Dendritic cell treated with granulocyte-macrophage colony-stimulating factor and Interleukin-4, amounts not matched to agents 40 ng/mL and 50 ng/mL, for 4 days (primary cell): ENCODE data around the gene LCT.
"Not testable (repeated sequence)": the region's sequence is repeated elsewhere in the genome, so short reads cannot be mapped to it uniquely, and the experiment has no call there.

Experiments used
- H3K27ac Mint-ChIP-seq: one replicate; pipeline ENCODE4 v1.8.0; 2022; ENCODE audit warnings: mild to moderate bottlenecking, mixed read lengths
- H3K27me3 Mint-ChIP-seq: one replicate; pipeline ENCODE4 v1.8.0; 2022; ENCODE audit warnings: mild to moderate bottlenecking, mixed read lengths
- H3K36me3 Mint-ChIP-seq: one replicate; pipeline ENCODE4 v1.8.0; 2022; ENCODE audit warnings: low read depth, mixed read lengths
- H3K4me1 Mint-ChIP-seq: one replicate; pipeline ENCODE4 v1.8.0; 2022; ENCODE audit warnings: low read depth, mixed read lengths
- H3K4me3 Mint-ChIP-seq: one replicate; pipeline ENCODE4 v1.8.0; 2022; ENCODE audit warnings: mild to moderate bottlenecking, moderate library complexity, mixed read lengths
- H3K9me3 Mint-ChIP-seq: one replicate; pipeline ENCODE4 v1.8.0; 2022; ENCODE audit warnings: mixed read lengths
- intact Hi-C: fragments of 100-400 bp; cut with micrococcal nuclease; formaldehyde crosslinking; loops from one replicate; pipeline ENCODE4 v1.15.0; 2022

LCT gene

GRCh38 chr2:135836596-135837270, at the start of gene LCT:
Gene LCT, minus strand, starts transcription at chr2:135837184. Its CDS starts 15 bp downstream, at chr2:135837169.
- Mint-ChIP-seq H3K27ac (no peak within 1 kb of the TSS), H3K9me3 (no peaks in the 10 kb centered on the region), H3K36me3 (no peaks in the 10 kb centered on the region), H3K27me3 (no peaks in the 10 kb centered on the region), H3K4me1 (peaks cover 8% of the 10 kb centered on the region), H3K4me3 (no peak within 1 kb of the TSS)
- intact Hi-C loops, result no loop called here

GRCh38 chr2:135885709-135886108, 48.7 kb upstream of the LCT start:
- peaks cover 11% of the 10 kb centered on the region for H3K4me1 Mint-ChIP-seq
- H3K27me3 Mint-ChIP-seq, result no peaks in the 10 kb centered on the region
- H3K27ac Mint-ChIP-seq, result no peak overlapping the region
- peaks cover 22% of the 10 kb centered on the region for H3K9me3 Mint-ChIP-seq
- H3K36me3 Mint-ChIP-seq, result no peaks in the 10 kb centered on the region
- intact Hi-C loops, result no loop called here
- no peak overlapping the region for H3K4me3 Mint-ChIP-seq

- intact Hi-C loops, result no loop called here
- no peaks in the 10 kb centered on the region for H3K4me1 Mint-ChIP-seq
- H3K27me3 Mint-ChIP-seq, result no peaks in the 10 kb centered on the region
- no peak overlapping the region for H3K4me3 Mint-ChIP-seq
- no peaks in the 10 kb centered on the region for H3K9me3 Mint-ChIP-seq
- H3K27ac Mint-ChIP-seq, result no peak overlapping the region
- H3K36me3 Mint-ChIP-seq, result no peaks in the 10 kb centered on the region
Measured at GRCh38 chr2:135882415-135882814, 45.4 kb upstream of the LCT start.

DNA sequence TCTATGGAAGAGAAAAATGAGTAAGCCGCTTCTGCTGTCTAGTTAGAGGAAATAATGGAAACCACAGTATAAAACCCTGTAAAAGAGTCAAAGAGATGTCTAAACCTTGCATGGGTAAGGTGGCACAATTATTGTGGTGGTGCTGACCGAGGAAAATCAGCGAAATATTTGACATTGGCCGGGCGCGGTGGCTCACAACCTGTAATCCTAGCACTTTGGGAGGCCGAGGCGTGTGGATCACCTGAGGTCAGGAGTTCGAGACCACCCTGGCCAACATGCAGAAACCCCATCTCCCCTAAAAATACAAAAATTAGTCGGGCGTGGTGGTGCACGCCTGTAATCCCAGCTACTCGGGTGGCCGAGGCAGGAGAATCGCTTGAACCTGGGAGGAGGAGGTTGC, 39.8 kb upstream of the LCT start:
- H3K27me3 Mint-ChIP-seq, intact Hi-C loops, H3K36me3 Mint-ChIP-seq, H3K9me3 Mint-ChIP-seq: not testable (repeated sequence)
- H3K4me3 Mint-ChIP-seq, result peak overlapping the region; percentile 83
- H3K27ac Mint-ChIP-seq, result peak overlapping the region; percentile 82
- peaks cover 22% of the 10 kb centered on the region for H3K4me1 Mint-ChIP-seq

DNA sequence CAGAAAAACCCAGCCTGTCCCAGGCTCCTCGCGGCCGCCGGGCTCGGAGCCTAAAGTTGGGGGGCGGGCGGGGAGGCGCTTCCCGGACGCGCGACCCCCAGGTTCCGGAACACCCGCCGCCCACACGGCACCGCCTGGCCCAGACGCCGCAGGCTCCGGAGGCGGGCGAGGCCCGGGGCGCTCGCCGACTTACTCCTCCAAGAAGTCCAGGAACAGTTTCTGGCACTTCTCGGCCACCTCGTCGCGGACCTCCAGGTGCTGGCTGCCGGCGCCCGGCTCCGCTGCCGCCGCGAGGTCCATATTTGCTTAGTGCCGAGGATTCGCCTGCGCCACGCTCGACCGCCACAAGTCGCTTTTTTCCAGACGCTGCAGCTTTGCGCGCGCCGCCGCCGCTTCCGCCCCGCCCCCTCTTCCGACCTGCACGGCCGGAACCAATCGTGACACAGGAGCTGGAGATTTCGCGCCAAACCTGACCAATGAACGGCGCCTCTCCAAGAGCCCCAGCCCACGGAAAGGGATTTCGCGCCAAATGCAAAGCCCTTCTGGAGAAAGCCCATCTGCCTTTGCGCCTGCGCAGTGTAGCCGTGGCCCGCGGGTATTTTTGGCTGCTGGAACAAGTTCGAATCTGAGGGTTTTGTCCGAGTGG, 39.2 kb upstream of the LCT start, which contains the start of gene MCM6:
Gene MCM6 (minus strand): TSS at position 378 of the 646 bp plus-strand sequence. CDS start 78 bp downstream, at position 300.
- intact Hi-C loops, result no loop called here
- Mint-ChIP-seq H3K4me3 (peak within 1 kb of the TSS; percentile 83), H3K27me3 (no peaks in the 10 kb centered on the region), H3K27ac (peak within 1 kb of the TSS; percentile 82), H3K4me1 (peaks cover 22% of the 10 kb centered on the region), H3K36me3 (peaks cover 12% of the 10 kb centered on the region), H3K9me3 (no peaks in the 10 kb centered on the region)

GRCh38 chr2:135875491-135876065, 38.6 kb upstream of the LCT start:
- Mint-ChIP-seq H3K9me3 (no peaks in the 10 kb centered on the region), H3K36me3 (peaks cover 18% of the 10 kb centered on the region), H3K4me1 (peaks cover 22% of the 10 kb centered on the region), H3K4me3 (peak overlapping the region; percentile 83), H3K27ac (peak overlapping the region; percentile 82), H3K27me3 (no peaks in the 10 kb centered on the region)
- intact Hi-C loops, result loop anchor here (2.0 kb wide), 1 partner anchor 133 kb away; no protein-coding TSS in a partner anchor

DNA sequence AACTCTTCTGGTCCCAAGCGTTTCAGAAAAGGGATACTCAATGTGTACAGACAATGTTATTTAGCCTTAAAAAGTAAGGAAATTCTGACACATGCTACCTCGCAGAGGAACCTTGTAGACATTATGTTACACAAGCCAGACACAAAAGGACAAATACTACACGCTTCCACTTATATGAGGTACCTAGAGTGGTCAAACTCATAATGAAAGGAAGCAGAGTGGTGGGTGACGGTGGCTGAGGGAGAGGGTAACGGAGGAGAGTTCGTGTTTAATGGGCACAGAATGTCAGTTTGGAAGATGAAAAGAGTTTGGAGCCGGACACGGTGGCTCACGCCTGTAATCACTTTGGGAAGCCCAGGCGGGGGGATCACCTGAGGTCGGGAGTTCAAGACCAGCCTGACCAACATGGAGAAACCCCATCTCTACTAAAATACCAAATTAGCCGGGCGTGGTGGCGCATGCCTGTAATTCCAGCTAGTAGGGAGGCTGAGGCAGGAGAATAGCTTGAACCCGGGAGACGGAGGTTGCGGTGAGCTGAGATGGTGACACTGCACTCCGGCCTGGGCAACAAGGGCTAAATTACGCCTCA, 37.9 kb upstream of the LCT start:
- Mint-ChIP-seq H3K27me3 (no peaks in the 10 kb centered on the region), H3K36me3 (peaks cover 25% of the 10 kb centered on the region), H3K27ac (peak overlapping the region; percentile 82), H3K9me3 (no peaks in the 10 kb centered on the region), H3K4me3 (peak overlapping the region; percentile 83), H3K4me1 (peaks cover 22% of the 10 kb centered on the region)
- intact Hi-C loops, result loop anchor here (2.0 kb wide), 1 partner anchor 132 kb away; no protein-coding TSS in a partner anchor

- H3K4me1 Mint-ChIP-seq, result peaks cover 20% of the 10 kb centered on the region
Measured at GRCh38 chr2:135870571-135870970, 33.6 kb upstream of the LCT start.

DNA sequence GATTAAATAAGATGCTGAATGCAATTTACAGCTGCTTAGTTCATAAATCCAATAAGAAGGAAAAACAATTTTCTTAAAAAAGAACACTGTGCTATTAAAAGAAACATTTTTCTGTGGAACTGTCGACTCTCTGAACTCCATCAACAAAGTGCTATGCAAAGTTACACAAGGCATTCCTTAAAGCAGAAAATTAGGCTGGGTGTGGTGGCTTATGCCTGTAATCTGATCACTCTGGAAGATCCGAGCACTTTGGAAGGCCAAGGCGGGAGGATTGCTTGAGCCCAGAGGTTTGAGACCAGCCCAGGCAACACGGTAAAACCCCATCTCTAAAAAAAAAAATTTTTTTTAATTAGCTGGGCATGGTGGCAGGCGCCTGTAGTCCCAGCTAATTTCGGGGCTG, 26.2 kb upstream of the LCT start:
- no peak overlapping the region for H3K4me3 Mint-ChIP-seq
- H3K27ac Mint-ChIP-seq, result no peak overlapping the region
- no peaks in the 10 kb centered on the region for H3K4me1 Mint-ChIP-seq
- intact Hi-C loops, result no loop called here
- no peaks in the 10 kb centered on the region for H3K9me3 Mint-ChIP-seq
- H3K27me3 Mint-ChIP-seq, result no peaks in the 10 kb centered on the region
- H3K36me3 Mint-ChIP-seq, result peaks cover 81% of the 10 kb centered on the region

More at GRCh38 chr2:135870571-135870970, 33.6 kb upstream of the LCT start:
- Mint-ChIP-seq H3K27me3 (no peaks in the 10 kb centered on the region), H3K27ac (no peak overlapping the region), H3K9me3 (no peaks in the 10 kb centered on the region), H3K36me3 (peaks cover 68% of the 10 kb centered on the region), H3K4me3 (no peak overlapping the region)
- intact Hi-C loops, result no loop called here

GRCh38 chr2:135862718-135863117, 25.7 kb upstream of the LCT start:
- Mint-ChIP-seq H3K4me3 (no peak overlapping the region), H3K36me3 (peaks cover 81% of the 10 kb centered on the region), H3K9me3 (no peaks in the 10 kb centered on the region), H3K4me1 (no peaks in the 10 kb centered on the region), H3K27me3 (no peaks in the 10 kb centered on the region), H3K27ac (no peak overlapping the region)
- intact Hi-C loops, result no loop called here

DNA sequence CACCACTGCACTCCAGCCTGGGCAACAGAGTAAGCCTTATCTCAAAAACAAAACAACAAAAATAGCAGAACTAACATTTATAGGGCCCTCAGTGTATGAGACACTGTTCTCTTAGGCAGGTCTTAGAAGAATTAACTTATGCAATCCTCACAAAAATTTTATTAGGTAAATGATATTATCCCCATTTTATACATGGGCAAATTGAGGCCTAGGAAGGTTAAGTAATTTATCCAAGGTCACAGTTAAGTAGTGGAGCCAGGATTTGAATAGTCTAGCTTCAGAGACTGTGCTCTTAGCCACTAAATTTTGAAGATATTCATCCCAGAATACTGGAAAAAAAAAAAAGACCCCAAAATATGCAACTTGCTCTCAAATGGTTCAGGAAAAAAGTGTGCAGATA, 16.4 kb upstream of the LCT start:
- intact Hi-C loops, result no loop called here

DNA sequence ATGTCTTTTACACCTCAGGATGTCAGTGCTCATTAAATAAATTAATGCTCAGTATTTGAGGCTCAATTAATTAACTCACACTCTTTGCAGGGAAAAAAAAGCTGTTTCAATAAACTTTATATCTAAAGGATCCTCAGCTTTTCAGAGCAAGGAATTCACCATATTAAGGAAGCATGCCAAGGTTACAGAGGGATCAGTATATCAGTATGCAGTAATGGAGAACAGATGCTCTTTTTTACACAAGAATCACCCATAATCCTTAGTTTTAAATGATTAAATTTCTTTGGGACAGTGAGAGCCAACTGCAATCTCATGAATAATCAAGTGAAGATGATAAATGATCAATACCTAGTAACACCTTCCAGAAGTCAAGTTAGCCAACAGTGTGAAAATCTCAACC, 14.9 kb upstream of the LCT start:
- Mint-ChIP-seq H3K36me3 (peaks cover 76% of the 10 kb centered on the region), H3K4me1 (no peaks in the 10 kb centered on the region), H3K27ac (no peak overlapping the region), H3K9me3 (no peaks in the 10 kb centered on the region), H3K4me3 (no peak overlapping the region), H3K27me3 (no peaks in the 10 kb centered on the region)
- intact Hi-C loops, result no loop called here

More for the DNA sequence above, 16.4 kb upstream of the LCT start:
- H3K4me3 Mint-ChIP-seq, result no peak overlapping the region
- no peaks in the 10 kb centered on the region for H3K4me1 Mint-ChIP-seq
- peaks cover 71% of the 10 kb centered on the region for H3K36me3 Mint-ChIP-seq
- H3K9me3 Mint-ChIP-seq, result no peaks in the 10 kb centered on the region
- no peak overlapping the region for H3K27ac Mint-ChIP-seq
- no peaks in the 10 kb centered on the region for H3K27me3 Mint-ChIP-seq

- H3K27me3 Mint-ChIP-seq, result no peaks in the 10 kb centered on the region
- intact Hi-C loops, result no loop called here
- H3K4me1 Mint-ChIP-seq, result no peaks in the 10 kb centered on the region
- H3K4me3 Mint-ChIP-seq, result no peak overlapping the region
- H3K27ac Mint-ChIP-seq, result no peak overlapping the region
- peaks cover 76% of the 10 kb centered on the region for H3K36me3 Mint-ChIP-seq
- no peaks in the 10 kb centered on the region for H3K9me3 Mint-ChIP-seq
Measured at GRCh38 chr2:135850892-135851668, 14.1 kb upstream of the LCT start.
